HG03354 (cell line): ENCODE results near the gene LIG1.
"Not testable (repeated sequence)": the region's sequence is repeated elsewhere in the genome, so short reads cannot be mapped to it uniquely, and the experiment has no call there.

Source experiments
- ATAC-seq: cut with Tn5 transposase; IDR thresholded peaks from one replicate; pipeline ENCODE4 v1.9.1; 2021; ENCODE audit warnings: mild to moderate bottlenecking; ENCODE audit not compliant: unreplicated experiment, poor library complexity, severe bottlenecking

LIG1 gene

GRCh38 chr19:48090281-48090802 lies 79.8 kb downstream of the LIG1 start:
- ATAC-seq = no peak

DNA sequence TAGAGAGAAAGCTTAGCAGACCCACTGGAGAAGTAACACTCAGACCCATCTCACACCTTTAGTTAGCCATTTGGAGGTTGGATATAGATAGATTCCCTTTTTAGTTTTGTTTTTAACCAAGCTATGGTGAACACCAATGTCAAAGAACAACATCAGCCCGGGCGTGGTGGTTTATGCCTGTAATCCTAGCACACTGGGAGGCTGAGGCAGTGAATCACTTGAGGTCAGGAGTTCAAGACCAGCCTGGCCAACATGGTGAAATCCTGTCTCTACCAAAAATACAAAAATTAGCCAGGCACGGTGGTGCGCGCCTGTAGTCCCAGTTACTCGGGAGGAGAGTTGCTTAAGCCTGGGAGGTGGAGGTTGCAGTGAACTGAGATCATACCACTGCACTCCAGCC lies 81.2 kb downstream of the LIG1 start:
- ATAC-seq = not testable (repeated sequence)

- ATAC-seq = no peak
Observed at GRCh38 chr19:48085904-48086864, 84.0 kb downstream of the LIG1 start.

- no peak for ATAC-seq
Observed at GRCh38 chr19:48085076-48085475, 85.1 kb downstream of the LIG1 start.

DNA sequence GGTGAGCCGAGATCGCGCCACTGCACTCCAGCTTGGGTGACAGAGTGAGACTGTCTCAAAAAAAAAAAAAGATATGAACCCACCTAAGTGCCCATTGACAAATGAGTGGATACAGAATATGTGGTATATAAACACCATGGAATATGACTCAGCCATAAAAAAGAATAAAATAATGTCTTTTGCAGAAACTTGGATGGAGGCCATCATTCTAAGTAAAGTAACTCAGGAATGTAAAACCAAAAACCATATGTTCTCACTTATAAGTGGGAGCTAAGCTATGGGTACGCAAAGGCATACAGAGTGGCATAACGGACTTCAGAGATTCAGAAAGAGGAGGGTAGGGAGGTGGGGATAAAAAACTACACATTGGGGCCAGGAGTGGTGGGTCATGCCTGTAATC lies 89.0 kb downstream of the LIG1 start:
- no peak for ATAC-seq

DNA sequence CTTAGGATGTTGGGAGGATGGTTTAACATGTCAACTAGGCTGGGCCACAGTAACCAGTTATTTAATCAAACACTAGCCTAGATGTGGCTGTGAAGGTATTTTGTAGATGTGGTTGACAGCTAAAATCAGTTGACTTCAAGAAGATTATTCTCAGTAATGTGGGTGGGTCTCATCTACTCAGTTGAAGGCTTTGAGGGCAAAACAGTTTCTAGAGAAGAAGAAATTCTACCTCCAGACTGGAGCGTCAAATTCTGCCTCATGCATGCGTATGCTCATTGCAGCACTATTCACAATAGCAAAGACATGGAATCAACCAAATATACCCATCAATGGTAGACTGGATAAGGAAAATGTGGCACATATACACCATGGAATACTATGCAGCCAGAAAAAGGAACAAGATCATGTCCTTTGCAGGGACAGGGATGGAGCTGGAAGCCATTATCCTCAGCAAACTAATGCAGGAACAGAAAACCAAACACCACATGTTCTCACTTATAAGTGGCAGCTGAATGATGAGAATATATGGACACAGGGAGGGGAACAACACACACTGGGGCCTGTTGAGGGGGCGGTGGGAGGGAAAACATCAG lies 99.9 kb downstream of the LIG1 start:
- ATAC-seq = not testable (repeated sequence)

GRCh38 chr19:48069435-48069834 lies 100.7 kb downstream of the LIG1 start:
- no peak for ATAC-seq
